GM19372 (cell line): ENCODE results near the gene GMEB2.

Experiments
- ATAC-seq: cut with Tn5 transposase; IDR thresholded peaks from one replicate; pipeline ENCODE4 v1.9.1; 2021; ENCODE audit warnings: mild to moderate bottlenecking, low read depth, moderate library complexity; ENCODE audit not compliant: unreplicated experiment

The GMEB2 gene

DNA sequence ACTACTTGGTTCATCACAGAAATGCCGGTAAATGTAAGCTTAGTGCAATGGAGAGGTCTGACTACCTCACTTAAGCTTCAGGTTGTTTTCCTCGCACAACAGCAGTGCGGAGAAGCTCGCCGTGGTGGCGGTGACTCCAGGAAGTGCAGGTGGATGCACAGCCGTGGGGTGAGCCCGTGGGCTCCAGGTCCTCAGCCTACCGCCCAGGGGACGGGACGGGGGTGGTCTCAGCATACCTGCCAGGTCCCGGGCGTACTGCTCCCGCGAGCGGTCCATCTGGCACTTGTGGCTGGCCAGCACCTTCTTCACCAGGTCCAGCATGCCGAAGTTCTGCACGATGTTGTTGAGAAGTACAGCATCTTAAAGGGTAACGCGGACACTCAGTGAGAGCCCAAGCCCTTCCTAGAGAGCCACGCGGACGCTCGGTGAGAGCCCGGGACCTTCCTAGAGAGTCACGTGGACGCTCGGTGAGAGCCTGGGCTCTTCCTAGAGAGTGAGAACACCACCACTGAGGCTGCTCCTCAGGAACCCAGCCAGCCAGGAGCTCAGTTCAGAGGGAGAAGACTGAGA, 35.0 kb downstream of the GMEB2 start:
- no peak for ATAC-seq

GRCh38 chr20:63591147-63591533, 35.8 kb downstream of the GMEB2 start:
- no peak for ATAC-seq

- ATAC-seq = no peak
Measured at GRCh38 chr20:63590218-63591146, 36.4 kb downstream of the GMEB2 start.

- ATAC-seq = no peak
Measured at GRCh38 chr20:63589261-63590217, 37.4 kb downstream of the GMEB2 start.

DNA sequence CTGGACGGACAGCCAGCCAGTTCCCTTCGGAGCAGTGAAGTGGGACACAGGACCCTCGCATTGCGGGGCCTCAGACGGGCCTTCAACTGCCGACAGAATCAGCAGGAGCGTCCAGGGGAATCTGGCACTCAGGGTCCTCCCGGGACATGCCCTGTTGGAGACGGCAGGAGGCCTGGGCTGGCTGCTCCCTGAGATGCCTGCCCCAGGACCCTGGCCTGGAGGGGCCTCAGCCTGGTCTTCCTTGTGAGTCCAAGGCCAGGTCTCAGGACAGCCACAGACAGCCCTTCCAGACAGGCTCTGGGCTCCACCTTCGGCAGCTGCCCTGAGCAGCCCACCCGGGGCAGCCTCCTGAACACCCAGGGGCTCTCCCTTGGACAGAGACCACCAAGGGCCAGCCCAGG, 38.3 kb downstream of the GMEB2 start:
- no peak for ATAC-seq

- ATAC-seq = no peak
Measured at GRCh38 chr20:63587776-63588591, 38.9 kb downstream of the GMEB2 start.

DNA sequence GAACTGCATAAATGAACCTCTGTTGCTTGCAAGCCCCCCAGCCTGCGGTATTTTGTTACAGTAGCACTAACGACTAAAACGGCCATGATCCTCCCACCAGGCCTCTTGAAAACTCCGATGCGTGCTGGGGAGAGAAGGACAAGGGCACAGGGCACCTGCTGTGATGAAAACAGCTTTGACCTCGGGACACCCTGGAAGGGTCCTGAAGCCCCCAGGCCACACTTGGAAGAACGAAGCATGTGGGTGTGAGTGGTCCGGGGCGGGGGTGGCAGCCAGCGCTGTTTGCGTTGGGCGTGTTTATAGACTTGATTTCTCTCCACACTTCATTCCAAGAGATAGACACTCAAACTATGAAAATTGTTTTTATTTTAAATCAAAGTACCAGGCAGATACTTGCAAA, 39.6 kb downstream of the GMEB2 start:
- no peak for ATAC-seq

- no peak for ATAC-seq
Measured at GRCh38 chr20:63586797-63587196, 40.1 kb downstream of the GMEB2 start.

DNA sequence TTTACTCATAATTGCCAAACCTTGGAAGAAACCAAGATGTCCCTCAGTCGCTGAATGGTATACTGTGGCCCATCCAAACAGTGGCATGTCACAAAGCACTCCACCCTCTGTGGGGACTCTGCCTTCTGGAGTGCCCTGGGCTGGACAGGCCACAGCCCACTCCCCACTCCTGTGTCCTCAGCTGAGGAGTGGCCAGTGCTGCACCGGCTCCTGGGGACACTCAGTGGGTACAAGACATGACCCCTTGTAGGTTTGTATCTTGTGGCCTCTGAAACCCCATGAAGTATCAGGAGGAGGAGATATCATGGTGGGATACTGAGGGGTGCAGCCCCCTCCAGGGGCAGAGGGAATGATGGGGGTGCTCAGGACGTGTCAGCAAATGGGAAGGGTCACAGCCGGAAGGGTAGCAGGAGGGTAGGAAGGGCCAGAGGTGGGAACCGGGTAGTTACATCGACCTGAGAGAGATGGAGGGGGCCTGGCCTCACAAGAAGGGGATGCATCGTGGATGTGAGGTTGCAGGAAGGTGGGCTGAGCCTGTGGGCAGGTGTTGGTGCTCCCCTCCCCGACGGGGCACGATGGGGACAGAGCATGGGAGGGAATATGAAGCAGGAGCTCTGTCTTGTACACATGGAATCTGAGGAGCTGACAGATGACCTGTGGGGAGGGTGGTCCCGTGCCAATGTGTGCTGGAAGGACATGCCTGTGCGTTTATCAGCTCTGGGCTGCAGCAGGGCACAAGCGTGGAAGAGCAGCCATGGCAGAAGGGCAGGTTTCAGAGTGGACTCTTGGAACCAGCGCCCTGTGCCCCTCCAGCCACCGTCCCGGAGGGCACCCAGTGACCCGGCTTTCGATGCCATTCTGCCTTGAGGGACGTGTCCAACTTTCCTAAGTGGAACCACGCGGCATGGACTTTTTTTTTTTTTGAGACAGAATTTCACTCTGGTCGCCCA, 41.0 kb downstream of the GMEB2 start:
- ATAC-seq = no peak

DNA sequence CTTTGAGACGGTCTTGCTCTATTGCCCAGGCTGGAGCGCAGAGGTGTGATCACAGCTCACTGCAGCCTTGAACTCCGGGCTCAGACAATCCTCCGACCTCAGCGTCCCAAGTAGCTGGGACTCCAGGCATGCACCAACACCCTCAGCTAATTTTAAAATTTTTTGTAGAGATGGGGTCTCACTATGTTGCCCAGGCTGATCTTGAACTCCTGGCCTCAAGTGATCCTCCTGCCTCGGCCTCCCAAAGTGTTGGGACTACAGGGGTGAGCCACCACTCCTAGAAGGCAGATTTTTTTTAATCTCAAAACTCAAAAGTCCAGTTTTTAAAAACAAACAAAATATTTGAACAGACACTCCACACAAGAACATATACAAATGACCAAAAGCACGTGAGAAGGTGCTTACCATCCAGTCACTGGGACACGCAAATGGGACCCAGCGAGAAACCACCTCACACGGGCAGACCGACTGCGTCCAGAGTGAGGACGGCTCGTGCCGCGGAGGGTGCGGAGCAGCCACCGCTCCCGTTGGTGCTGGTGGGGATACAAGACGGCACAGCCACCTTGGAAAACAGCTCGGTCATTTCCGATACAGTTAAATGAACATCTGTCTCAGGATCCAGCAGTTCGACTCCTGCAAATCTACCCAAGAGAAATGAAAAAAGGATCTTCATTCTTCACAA, 44.4 kb downstream of the GMEB2 start:
- ATAC-seq = no peak

DNA sequence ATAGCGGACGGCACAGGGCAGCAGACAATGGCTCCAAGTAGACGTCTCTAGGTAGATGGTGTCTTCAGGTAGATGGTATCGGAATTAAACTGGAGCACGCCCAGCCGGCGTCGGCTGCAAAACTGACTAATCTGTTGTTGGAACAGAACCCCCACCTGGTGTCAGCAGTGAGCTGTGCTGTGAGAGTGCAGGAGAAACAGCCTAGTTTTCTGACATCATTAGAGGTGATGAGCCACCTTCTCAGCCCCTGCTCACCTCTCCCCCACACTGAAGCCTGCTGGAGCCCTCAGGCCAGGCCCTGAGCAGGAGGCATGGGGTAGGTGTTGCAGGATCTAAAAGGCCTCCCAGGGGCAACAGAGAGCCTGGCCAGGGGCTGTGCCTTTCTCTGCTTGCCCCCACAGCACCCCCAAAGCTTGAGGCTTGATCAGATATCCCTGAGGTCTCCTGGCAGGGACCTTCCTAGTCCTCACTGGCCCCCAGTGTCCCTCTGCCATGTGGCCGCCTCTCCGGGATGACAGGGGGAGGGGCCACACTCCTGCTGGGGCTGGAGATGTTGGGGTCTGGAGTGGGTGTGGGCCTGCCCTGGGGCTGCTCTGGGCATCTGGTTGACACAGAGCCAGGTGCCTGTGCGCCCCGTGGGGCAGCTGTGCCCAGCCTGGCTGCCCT, 46.0 kb downstream of the GMEB2 start:
- ATAC-seq = no peak

DNA sequence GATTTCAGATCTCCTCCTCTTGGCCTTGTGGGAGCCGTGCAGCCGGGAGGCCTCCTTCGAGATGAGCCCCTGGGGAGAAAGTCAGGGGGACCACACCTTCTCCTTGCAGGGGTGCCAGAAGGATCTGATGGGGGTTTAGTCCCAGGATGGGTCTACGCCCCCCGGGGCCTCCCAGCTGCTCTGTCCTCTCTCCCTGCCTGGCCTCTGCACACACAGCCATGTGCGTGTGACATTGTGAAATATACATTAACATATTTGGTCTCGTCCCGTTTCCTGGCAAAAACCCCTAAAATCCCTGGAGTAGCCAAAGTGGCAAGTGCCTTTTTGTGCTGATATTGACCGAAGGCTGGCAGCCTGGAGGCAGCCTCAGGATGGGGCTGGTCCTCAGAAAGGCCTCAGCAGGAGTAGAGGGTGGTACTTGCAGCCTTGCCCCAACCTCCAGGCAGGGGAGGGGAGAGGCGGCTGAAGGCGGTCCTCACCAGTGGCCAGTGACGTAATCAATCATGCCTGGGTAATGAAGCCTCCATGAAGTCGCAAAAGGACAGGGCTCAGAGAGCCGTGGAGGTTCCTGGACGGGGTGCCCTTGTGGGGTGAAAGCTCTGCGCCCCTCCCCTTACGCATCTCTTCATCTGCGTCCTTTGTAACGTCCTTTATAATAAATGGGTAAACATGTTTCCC, 47.7 kb downstream of the GMEB2 start:
- ATAC-seq = no peak

DNA sequence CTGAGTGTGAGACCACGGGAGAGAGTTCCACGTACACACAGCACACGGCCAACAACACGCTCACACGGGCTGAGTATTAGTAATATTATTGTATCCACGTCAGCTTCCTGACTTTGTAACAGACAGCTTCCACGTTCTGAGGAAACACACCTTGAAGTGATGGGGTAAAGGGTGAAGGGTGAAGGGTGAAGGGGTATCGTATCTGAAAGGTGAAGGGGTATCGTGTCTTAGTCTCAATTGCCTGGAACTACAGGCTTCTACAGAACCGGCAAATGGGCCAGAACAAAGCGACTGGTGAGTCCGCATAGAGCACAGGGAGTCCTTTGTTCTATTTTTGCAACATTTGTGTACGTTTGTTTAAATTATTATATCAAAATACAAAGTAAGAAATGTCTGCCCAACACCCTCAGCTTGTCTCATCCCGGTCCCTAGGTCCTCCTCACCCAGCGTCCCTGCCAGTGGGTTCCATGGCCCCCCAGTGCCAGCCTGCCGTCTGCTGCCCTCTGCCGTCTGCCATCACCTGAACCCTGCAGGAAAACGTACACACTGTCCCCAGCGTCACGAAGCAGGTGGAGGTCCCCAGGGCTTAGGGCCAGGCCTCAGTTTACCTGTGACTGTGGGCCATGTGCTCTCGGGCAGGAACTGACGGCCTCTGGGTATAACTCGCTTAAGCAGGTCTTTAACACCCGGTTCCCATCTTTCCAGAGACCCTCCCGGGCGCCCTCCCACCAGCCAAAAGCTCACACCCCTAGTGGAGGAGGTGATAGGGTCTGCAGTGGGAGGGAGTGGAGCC, 48.5 kb downstream of the GMEB2 start:
- ATAC-seq = no peak

- no peak for ATAC-seq
Measured at GRCh38 chr20:63577317-63577894, 49.5 kb downstream of the GMEB2 start.

GRCh38 chr20:63576311-63576710, 50.6 kb downstream of the GMEB2 start:
- ATAC-seq = no peak
